Mesenchymal stem cell (in vitro differentiated cells and primary cell): ENCODE measurements around the gene OIT3.
"Not testable (repeated sequence)": the region's sequence is repeated elsewhere in the genome, so short reads cannot be mapped to it uniquely, and the experiment has no call there.

ENCODE experiments used
- DNase-seq: peaks from one replicate; pipeline ENCODE4 v3.0.0-alpha.2; 2013
- H2AFZ ChIP-seq: one replicate; pipeline ENCODE4 v1.6.1; 2013; ENCODE audit warnings: low read depth, mild to moderate bottlenecking, control low read depth, inconsistent platforms, low read length, moderate library complexity
- H2AK5ac ChIP-seq: 2 replicates; pipeline ENCODE4 v1.6.1; 2013; ENCODE audit warnings: low read length, moderate library complexity, mild to moderate bottlenecking, inconsistent platforms; ENCODE audit not compliant: severe bottlenecking
- H2BK120ac ChIP-seq: one replicate; pipeline ENCODE4 v1.6.1; 2013; ENCODE audit warnings: low read depth, mild to moderate bottlenecking, inconsistent platforms, low read length, moderate library complexity
- H2BK12ac ChIP-seq, 2 experiments: one replicate each; pipeline ENCODE4 v1.6.1; 2013; ENCODE audit warnings: inconsistent platforms in 2 of 2, low read length in 2 of 2, mild to moderate bottlenecking in 2 of 2, moderate library complexity in 2 of 2, control low read depth in 1 of 2
- H2BK15ac ChIP-seq: one replicate; pipeline ENCODE4 v1.6.1; 2013; ENCODE audit warnings: mild to moderate bottlenecking, low read depth, inconsistent platforms; ENCODE audit not compliant: poor library complexity, severe bottlenecking
- H2BK5ac ChIP-seq: 2 replicates; pipeline ENCODE4 v1.6.1; 2013; ENCODE audit warnings: low read depth, mild to moderate bottlenecking, low read length, control low read depth, inconsistent platforms; ENCODE audit not compliant: poor library complexity, severe bottlenecking
- H3K14ac ChIP-seq, 2 experiments: one replicate each; pipeline ENCODE4 v1.6.1; 2013; ENCODE audit warnings: inconsistent platforms in 2 of 2, low read length in 2 of 2, control low read depth in 1 of 2, mild to moderate bottlenecking in 1 of 2, moderate library complexity in 1 of 2
- H3K18ac ChIP-seq, 2 experiments: one replicate each; pipeline ENCODE4 v1.6.1; 2013; ENCODE audit warnings: inconsistent platforms in 2 of 2, low read length in 2 of 2, control low read depth in 1 of 2, low read depth in 1 of 2, mild to moderate bottlenecking in 1 of 2
- H3K23ac ChIP-seq, 2 experiments: one replicate each; pipeline ENCODE4 v1.6.1; 2013; ENCODE audit warnings: inconsistent platforms in 2 of 2, low read length in 2 of 2, mild to moderate bottlenecking in 2 of 2, moderate library complexity in 2 of 2, control low read depth in 1 of 2
- H3K27ac ChIP-seq: 2 replicates; pipeline ENCODE4 v1.5.1; 2013; ENCODE audit warnings: mild to moderate bottlenecking, moderate library complexity, low read length, control low read depth, inconsistent platforms; ENCODE audit not compliant: poor library complexity, severe bottlenecking
- H3K27me3 ChIP-seq, 2 experiments: 2 replicates each; pipeline versions ENCODE4 v1.6.1 to v1.7.0; 2013; ENCODE audit warnings: low read length in 2 of 2, mild to moderate bottlenecking in 2 of 2, moderate library complexity in 2 of 2, control low read depth in 1 of 2, inconsistent platforms in 1 of 2; ENCODE audit not compliant: control insufficient read depth in 1 of 2, insufficient read depth in 1 of 2
- H3K36me3 ChIP-seq, 2 experiments: 2 replicates each; pipeline versions ENCODE4 v1.6.1 to v1.7.0; 2013; ENCODE audit warnings: low read length in 2 of 2, control low read depth in 1 of 2, inconsistent platforms in 1 of 2, low read depth in 1 of 2, mild to moderate bottlenecking in 1 of 2; ENCODE audit not compliant: insufficient read depth in 2 of 2, control insufficient read depth in 1 of 2
- H3K4ac ChIP-seq, 2 experiments: one replicate each; pipeline ENCODE4 v1.6.1; 2013; ENCODE audit warnings: inconsistent platforms in 2 of 2, low read length in 2 of 2, mild to moderate bottlenecking in 2 of 2, moderate library complexity in 2 of 2, control low read depth in 1 of 2, low read depth in 1 of 2
- H3K4me1 ChIP-seq: 2 replicates; pipeline ENCODE4 v1.6.1; 2013; ENCODE audit warnings: low read depth, low read length, control low read depth; ENCODE audit not compliant: control insufficient read depth, insufficient read depth
- H3K4me2 ChIP-seq: 2 replicates; pipeline ENCODE4 v1.6.1; 2013; ENCODE audit warnings: low read length, mild to moderate bottlenecking, inconsistent platforms; ENCODE audit not compliant: poor library complexity, severe bottlenecking
- H3K4me3 ChIP-seq, 2 experiments: 2 replicates each; pipeline versions ENCODE4 v1.5.1 to v1.7.0; 2013; ENCODE audit warnings: low read length in 2 of 2, mild to moderate bottlenecking in 2 of 2, control low read depth in 1 of 2, low read depth in 1 of 2; ENCODE audit not compliant: insufficient read depth in 1 of 2
- H3K79me1 ChIP-seq: replicated peaks from 2 replicates; pipeline ENCODE4 v1.6.1; 2013; ENCODE audit warnings: mild to moderate bottlenecking, control low read depth, low read length, inconsistent platforms; ENCODE audit not compliant: poor library complexity, severe bottlenecking
- H3K9ac ChIP-seq: 2 replicates; pipeline ENCODE4 v1.7.0; 2013; ENCODE audit warnings: mild to moderate bottlenecking, low read length, moderate library complexity
- H3K9me3 ChIP-seq: 2 replicates; pipeline ENCODE4 v1.7.0; 2013; ENCODE audit warnings: mild to moderate bottlenecking, low read length; ENCODE audit not compliant: control insufficient read depth
- H4K8ac ChIP-seq: one replicate; pipeline ENCODE4 v1.6.1; 2013; ENCODE audit warnings: inconsistent platforms, mild to moderate bottlenecking, low read length, moderate library complexity
- H4K91ac ChIP-seq: one replicate; pipeline ENCODE4 v1.6.1; 2013; ENCODE audit warnings: mild to moderate bottlenecking, low read length, inconsistent platforms
- WGBS: methylation state at CpG from one replicate; pipeline ENCODE4 v1.1.7; 2013; ENCODE audit warnings: mixed read lengths; 5-methylcytosine and 5-hydroxymethylcytosine counted together

The OIT3 gene

DNA sequence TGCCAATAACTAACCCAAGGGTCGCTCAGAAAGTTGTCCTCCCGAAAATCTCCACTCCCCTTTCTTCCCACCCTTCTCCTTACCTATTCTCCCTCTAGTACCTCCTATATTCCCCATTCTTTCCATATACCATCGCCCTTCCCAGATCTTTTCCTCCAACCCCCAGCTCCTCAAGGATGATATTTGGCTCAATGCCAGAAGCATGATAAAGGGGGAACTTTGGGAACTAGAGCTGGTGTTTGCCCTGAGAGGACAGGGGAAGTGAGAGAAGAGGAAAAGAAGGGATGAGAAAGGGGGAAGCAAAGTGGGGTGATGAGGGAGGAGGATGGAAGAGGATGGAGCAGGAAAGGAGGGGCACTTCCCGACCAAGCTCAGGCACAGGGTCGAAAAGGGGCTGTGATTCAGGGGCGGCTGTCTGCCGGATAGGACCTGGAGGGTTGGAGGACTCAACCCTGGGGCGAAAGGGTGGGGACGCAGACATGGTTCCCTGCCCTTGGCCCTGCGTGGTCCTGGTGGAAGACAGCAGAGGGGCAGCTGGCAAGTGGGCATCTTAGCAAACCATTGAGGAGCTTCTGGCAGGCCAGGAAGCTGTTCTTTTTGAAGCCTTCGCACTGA lies 1.8 kb downstream of the OIT3 start:
- H4K91ac ChIP-seq = no peak overlapping the region
- H3K14ac ChIP-seq = no peak overlapping the region
- no peaks in the 10 kb centered on the region for H3K79me1 ChIP-seq
- no peak overlapping the region for H3K4me2 ChIP-seq
- H3K23ac ChIP-seq = no peak overlapping the region
- H3K9ac ChIP-seq = no peak overlapping the region
- H2BK15ac ChIP-seq = no peak overlapping the region
- H3K18ac ChIP-seq = no peak overlapping the region
- no peak overlapping the region for H2AK5ac ChIP-seq
- H3K4me3 ChIP-seq = no peak overlapping the region
- no peak overlapping the region for H2BK5ac ChIP-seq
- no peaks in the 10 kb centered on the region for H3K36me3 ChIP-seq
- H3K4ac ChIP-seq = no peak overlapping the region
- no peak for DNase-seq
- no peaks in the 10 kb centered on the region for H3K27me3 ChIP-seq
- no peak overlapping the region for H3K27ac ChIP-seq
- H4K8ac ChIP-seq = no peak overlapping the region
- no peaks in the 10 kb centered on the region for H3K9me3 ChIP-seq
- no peak overlapping the region for H2BK12ac ChIP-seq
- no peak overlapping the region for H2AFZ ChIP-seq
- no peak overlapping the region for H2BK120ac ChIP-seq
- no peaks in the 10 kb centered on the region for H3K4me1 ChIP-seq
- 88% methylated on average over 10 of the region's 11 CpGs for whole genome bisulfite sequencing

DNA sequence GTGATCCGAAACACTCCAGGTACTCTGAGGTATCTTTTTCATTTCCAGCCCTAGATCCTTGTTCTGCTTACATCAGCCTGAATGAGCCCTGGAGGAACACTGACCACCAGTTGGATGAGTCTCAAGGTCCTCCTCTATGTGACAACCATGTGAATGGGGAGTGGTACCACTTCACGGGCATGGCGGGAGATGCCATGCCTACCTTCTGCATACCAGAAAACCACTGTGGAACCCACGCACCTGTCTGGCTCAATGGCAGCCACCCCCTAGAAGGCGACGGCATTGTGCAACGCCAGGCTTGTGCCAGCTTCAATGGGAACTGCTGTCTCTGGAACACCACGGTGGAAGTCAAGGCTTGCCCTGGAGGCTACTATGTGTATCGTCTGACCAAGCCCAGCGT lies 5.1 kb downstream of the OIT3 start:
- H3K4me1 ChIP-seq = no peaks in the 10 kb centered on the region
- no peaks in the 10 kb centered on the region for H3K9me3 ChIP-seq
- no peak overlapping the region for H3K27ac ChIP-seq
- H2BK5ac ChIP-seq = no peak overlapping the region
- no peak overlapping the region for H4K8ac ChIP-seq
- DNase-seq = no peak
- no peaks in the 10 kb centered on the region for H3K27me3 ChIP-seq
- H2BK12ac ChIP-seq = no peak overlapping the region
- H3K23ac ChIP-seq = no peak overlapping the region
- WGBS = 93% methylated on average over 10 of the region's 10 CpGs
- H3K4ac ChIP-seq = no peak overlapping the region
- H3K14ac ChIP-seq = peak overlapping the region in 1 of 2 experiments; percentile 18
- H2AFZ ChIP-seq = no peak overlapping the region
- H3K79me1 ChIP-seq = no peaks in the 10 kb centered on the region
- H3K18ac ChIP-seq = no peak overlapping the region
- H3K36me3 ChIP-seq = no peaks in the 10 kb centered on the region
- H2AK5ac ChIP-seq = no peak overlapping the region
- no peak overlapping the region for H3K4me2 ChIP-seq
- no peak overlapping the region for H2BK15ac ChIP-seq
- H3K4me3 ChIP-seq = no peak overlapping the region
- no peak overlapping the region for H3K9ac ChIP-seq
- no peak overlapping the region for H2BK120ac ChIP-seq
- no peak overlapping the region for H4K91ac ChIP-seq

DNA sequence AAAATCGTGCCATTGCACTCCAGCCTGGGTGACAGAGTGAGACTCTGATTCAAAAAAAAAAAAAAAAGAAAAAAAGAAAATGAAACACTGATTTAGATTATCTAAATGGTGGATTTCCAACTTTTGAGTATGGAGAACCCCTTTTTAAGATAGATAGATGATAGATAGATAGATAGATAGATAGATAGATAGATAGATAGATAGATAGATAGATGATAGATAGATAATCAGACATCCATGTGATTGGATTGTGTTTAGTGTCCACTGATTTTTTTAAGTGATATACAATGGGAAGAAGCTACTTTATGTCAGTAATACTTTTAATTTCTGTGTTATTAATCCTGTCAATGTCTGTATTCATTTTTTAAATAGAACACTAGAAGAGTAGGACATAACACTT lies 6.0 kb downstream of the OIT3 start:
- no peak overlapping the region for H2AFZ ChIP-seq
- no peak overlapping the region for H2AK5ac ChIP-seq
- H3K79me1 ChIP-seq = no peaks in the 10 kb centered on the region
- H2BK5ac ChIP-seq = no peak overlapping the region
- no peaks in the 10 kb centered on the region for H3K27me3 ChIP-seq
- H4K91ac ChIP-seq = no peak overlapping the region
- no peak overlapping the region for H2BK15ac ChIP-seq
- H3K9ac ChIP-seq = no peak overlapping the region
- H3K4ac ChIP-seq = no peak overlapping the region
- H4K8ac ChIP-seq = no peak overlapping the region
- H3K14ac ChIP-seq = no peak overlapping the region
- H3K4me1 ChIP-seq = no peaks in the 10 kb centered on the region
- H3K36me3 ChIP-seq = no peaks in the 10 kb centered on the region
- H3K4me3 ChIP-seq = no peak overlapping the region
- H3K9me3 ChIP-seq = no peaks in the 10 kb centered on the region
- WGBS = 100% methylated on average over 1 of the region's 1 CpG
- H2BK120ac ChIP-seq = no peak overlapping the region
- no peak for DNase-seq
- H3K18ac ChIP-seq = no peak overlapping the region
- H3K4me2 ChIP-seq = no peak overlapping the region
- no peak overlapping the region for H2BK12ac ChIP-seq
- H3K23ac ChIP-seq = no peak overlapping the region
- H3K27ac ChIP-seq = no peak overlapping the region

DNA sequence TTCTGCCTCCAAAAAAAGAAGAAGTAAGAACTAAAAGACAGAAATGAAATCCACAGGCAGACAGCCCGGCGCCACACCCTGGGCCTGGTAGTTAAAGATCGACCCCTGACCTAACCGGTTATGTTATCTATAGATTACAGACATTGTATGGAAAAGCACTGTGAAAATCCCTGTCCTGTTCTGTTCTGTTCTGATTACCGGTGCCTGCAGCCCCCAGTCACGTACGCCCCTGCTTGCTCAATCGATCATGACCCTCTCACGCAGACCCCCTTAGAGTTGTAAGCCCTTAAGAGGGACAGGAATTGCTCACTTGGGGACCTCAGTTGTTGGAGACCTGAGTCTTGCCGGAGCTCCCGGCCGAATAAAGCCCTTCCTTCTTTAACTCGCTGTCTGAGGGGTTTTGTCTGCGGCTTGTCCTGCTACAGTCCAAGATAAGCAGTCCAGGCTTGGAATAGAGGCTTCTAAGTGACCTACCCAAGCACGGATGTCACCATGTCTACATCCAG lies 10.5 kb downstream of the OIT3 start:
- not testable (repeated sequence) for H2AK5ac ChIP-seq, H3K27ac ChIP-seq, H4K91ac ChIP-seq, H2BK5ac ChIP-seq, H3K4me1 ChIP-seq, H3K36me3 ChIP-seq, H3K14ac ChIP-seq, H2BK15ac ChIP-seq, H3K9me3 ChIP-seq, H3K23ac ChIP-seq, H3K4ac ChIP-seq, H3K18ac ChIP-seq, H3K9ac ChIP-seq, H2AFZ ChIP-seq, H3K4me2 ChIP-seq, H2BK12ac ChIP-seq, H2BK120ac ChIP-seq, H3K4me3 ChIP-seq, H3K79me1 ChIP-seq, H3K27me3 ChIP-seq, H4K8ac ChIP-seq, DNase-seq
- WGBS = 97% methylated on average over 14 of the region's 15 CpGs
